WTC11 (cell line): ENCODE data around the gene UBASH3B.

Experiments
- NR3C1 ChIP-seq: sonication (generic); formaldehyde crosslinking; conservative IDR thresholded peaks from 2 replicates; pipeline ENCODE4 v1.8.1; 2023; ENCODE audit warnings: low read depth, mild to moderate bottlenecking, missing genetic modification reagents
- PREB ChIP-seq: sonication (generic); formaldehyde crosslinking; IDR thresholded peaks from 2 replicates; pipeline ENCODE4 v1.8.1; 2022; ENCODE audit warnings: mild to moderate bottlenecking, missing genetic modification reagents, moderate library complexity, borderline replicate concordance
- TF ChIP-seq, protein P1 (sequence below): fragments of 200-600 bp; IDR thresholded peaks from 2 replicates; pipeline ENCODE4 v1.8.0; 2022; ENCODE audit warnings: antibody characterized with exemption

DNA sequence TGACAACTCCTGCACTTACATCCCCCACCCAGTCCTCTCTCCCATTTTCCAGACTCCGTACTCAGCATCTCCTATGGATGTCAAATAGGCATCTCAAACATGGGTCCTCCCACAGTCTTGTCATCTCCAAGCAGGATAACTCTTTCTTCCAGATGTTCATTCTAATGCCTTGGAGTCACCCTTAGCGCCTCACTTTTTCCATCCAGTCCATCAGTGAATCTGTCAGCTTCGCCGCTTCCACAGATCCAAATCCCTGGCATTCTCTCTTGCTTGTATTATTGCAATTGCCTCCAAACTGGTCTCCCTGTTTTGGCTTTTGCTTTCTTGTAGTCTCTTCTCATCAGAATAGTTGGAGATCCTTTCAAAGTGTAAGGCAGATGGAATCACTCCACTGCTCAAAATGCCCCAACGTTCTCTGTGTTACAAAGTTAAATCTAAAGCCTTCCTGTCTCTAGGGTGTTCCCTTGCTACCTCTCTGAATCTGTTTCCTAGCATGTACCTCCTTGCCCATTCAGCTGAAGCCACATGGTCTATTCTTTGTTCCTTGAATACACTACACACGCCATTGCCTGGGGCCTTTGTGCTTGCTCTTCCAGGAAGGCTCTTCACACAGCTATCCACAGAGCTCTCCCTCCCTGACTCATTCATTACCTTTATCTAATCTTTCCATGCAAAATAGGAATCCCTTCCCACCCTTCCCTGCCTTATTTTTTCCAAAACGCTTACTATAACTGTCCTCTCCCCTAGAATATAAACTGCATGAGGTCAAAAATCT lies 64.8 kb downstream of the UBASH3B start:
- TF ChIP-seq NR3C1 (no peak), PREB (CRISPR knock-in tag) (no peak)
- TF ChIP-seq, protein P1, sequence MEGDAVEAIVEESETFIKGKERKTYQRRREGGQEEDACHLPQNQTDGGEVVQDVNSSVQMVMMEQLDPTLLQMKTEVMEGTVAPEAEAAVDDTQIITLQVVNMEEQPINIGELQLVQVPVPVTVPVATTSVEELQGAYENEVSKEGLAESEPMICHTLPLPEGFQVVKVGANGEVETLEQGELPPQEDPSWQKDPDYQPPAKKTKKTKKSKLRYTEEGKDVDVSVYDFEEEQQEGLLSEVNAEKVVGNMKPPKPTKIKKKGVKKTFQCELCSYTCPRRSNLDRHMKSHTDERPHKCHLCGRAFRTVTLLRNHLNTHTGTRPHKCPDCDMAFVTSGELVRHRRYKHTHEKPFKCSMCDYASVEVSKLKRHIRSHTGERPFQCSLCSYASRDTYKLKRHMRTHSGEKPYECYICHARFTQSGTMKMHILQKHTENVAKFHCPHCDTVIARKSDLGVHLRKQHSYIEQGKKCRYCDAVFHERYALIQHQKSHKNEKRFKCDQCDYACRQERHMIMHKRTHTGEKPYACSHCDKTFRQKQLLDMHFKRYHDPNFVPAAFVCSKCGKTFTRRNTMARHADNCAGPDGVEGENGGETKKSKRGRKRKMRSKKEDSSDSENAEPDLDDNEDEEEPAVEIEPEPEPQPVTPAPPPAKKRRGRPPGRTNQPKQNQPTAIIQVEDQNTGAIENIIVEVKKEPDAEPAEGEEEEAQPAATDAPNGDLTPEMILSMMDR = no peak
